Measurements from ENCODE around the gene TBC1D19.
"Not testable (repeated sequence)": the region's sequence is repeated elsewhere in the genome, so short reads cannot be mapped to it uniquely, and the experiment has no call there.

TBC1D19 gene

DNA sequence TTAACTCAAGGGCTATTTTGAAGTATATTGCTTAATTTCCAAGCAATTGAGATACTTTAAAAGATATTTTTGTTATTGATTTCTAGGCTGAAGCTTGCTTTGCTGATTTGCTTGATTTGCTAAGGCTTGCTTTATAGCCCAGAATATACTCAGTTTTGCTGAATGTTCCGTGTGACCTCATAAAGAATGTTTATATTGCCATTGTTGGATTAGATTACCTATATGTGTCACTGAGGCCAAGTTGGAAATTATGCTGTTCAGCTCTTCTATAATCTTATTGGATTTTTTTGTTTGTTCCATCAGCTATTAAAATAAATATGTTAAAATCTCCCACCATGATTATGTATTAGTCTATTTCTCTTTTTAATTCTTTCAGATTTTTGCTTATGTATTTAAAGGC is 13.0 kb downstream of the TBC1D19 start:
- no peak for DNase-seq (ENCODE audit: low spot score)

DNA sequence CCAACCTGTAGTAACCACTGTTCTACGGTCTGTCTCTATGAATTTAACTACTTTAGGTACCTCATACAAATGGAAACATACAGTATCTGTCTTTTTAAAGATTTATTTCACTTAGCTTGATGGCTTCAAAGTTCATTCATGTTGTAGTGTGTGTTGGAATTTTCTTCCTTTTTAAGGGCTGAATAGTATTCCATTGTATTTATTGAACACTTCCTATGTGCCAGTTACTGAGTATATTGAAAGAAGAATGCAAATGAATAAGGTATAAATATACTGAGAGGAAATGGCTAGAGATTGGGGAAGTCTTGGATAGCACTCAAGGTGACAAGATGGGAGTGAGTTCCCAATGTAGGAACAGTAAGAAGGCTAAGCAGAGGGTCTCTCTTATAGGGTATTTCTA is 17.3 kb downstream of the TBC1D19 start:
- no peak for DNase-seq (ENCODE audit: low spot score)

DNA sequence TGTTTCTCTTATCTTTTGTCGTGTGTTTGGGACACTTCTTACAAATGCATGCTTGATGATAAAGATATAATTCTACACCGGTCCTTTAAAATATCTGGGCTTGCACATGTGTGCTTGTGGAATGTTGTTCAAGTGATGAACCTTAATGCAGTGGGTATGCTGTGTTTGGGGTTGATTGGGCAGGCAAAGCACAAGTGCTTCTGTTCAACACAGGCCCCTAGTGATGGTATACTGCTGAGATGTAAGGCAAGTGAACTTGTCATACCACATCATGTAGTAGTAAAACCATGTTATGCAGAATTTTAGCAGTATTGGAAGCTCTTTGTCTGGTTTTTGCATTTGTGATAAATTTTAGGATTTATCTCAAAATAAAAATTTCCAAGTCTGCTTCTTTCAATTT is 23.9 kb downstream of the TBC1D19 start:
- no peak for DNase-seq (ENCODE audit: low spot score)

DNA sequence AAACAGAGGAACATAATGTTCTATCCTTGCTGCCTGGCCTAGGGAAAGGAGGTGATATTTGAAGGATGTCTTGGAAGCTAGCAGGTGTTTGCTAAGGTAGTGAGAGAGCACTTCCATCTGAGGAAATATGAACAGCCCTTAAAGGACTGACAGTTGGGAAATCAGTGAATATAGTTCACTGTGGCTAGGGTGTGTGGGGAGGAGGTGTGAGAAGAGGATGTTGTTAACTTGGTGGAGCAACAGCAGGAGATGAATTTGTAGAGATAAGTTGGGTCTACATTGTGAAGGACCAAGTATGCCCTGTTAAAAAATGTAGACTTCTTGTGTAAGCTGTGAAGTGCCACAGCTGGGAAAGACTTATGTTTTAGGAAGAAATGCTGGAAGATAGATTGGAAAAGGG is 25.5 kb downstream of the TBC1D19 start:
- no peak for DNase-seq (ENCODE audit: low spot score)

- no peak for DNase-seq (ENCODE audit: low spot score)
These were observed 26.0 kb downstream of the TBC1D19 start for GRCh38 chr4:26609868-26610267.

GRCh38 chr4:26611372-26611771 is 27.5 kb downstream of the TBC1D19 start:
- DNase-seq (ENCODE audit: low spot score), result no peak

GRCh38 chr4:26611885-26612284 is 28.0 kb downstream of the TBC1D19 start:
- no peak for DNase-seq (ENCODE audit: low spot score)

- no peak for DNase-seq (ENCODE audit: low spot score)
These were observed 29.4 kb downstream of the TBC1D19 start for GRCh38 chr4:26613237-26613636.

- no peak for DNase-seq (ENCODE audit: low spot score)
These were observed 29.9 kb downstream of the TBC1D19 start for GRCh38 chr4:26613735-26614134.

DNA sequence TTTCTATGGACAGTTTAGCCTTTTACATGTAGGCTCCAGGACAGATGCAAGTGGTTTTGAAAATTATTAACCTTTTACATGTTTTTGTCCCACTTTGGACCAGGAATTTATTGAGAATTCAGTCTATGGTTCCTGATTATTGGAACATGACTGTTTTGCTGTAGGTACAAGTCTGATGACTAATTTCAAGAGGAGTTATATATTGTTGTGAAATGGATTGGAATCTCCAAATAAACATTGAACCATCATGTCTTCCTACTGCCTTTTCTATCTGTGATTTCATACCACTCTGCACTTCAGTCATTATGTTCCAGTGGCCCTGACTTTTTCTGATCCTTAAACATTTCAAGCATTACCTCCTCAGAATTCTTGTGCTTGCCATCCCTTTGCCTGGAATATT is 35.9 kb downstream of the TBC1D19 start:
- DNase-seq (ENCODE audit: low spot score), result peak; percentile 24

DNA sequence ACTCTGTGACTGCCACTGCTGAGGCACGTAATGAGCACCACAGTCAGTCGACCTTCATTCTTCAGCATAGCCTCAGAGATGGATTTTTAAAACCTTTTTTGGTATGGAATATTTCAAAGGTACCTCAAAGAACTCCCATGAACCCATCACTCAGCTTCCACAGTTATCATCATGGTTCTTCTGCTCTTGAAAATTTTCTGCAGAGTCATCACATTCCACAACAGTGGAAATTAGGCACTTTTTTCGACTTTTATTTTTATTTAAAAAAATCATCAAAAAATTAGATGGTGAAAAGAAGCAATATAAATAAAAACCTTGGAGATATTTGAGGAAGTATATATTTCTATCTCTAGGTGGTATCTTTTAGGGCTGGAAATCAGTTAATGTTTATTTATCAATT is 37.5 kb downstream of the TBC1D19 start:
- no peak for DNase-seq (ENCODE audit: low spot score)

- no peak for DNase-seq (ENCODE audit: low spot score)
These were observed 39.0 kb downstream of the TBC1D19 start for GRCh38 chr4:26622913-26623312.

GRCh38 chr4:26626658-26627057 is 42.8 kb downstream of the TBC1D19 start:
- DNase-seq (ENCODE audit: low spot score), result not testable (repeated sequence)

GRCh38 chr4:26632916-26633315 is 49.0 kb downstream of the TBC1D19 start:
- no peak for DNase-seq (ENCODE audit: low spot score)

DNA sequence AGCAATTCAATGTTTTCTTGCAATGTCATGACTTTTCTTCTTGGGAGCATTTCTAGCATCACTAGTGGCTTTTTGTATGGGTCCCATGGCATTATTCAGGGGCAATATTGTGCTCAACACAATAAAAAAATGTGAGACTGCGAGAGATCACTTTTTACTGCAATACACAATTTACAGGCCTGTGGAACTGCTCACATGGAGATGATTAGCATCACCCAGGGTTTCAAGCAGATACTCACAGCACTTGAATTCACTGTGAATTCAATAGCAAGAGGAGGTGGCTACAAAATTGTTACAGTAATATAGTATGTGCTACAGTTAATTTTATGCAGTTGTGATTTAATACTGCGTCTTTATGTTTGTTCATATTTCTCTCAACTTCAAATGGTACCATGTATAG is 50.4 kb downstream of the TBC1D19 start:
- DNase-seq (ENCODE audit: low spot score), result no peak

DNA sequence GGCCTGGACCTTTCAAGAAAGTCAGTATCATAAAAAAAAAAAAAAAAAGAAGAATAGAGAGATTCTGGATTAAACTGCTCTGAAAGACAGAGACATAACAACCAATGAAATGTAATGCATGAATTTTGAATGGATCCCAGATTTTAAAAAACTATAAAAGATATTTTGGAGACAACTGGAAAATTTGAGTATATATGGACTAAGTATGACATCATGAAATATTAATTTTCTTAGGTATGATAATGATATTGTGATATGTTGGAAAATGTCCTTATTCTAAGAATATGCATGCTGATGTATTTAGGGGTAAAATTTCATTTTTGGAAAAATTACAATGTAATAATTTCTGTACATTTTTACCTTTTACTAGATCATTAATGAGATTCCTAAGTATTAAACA is 52.6 kb downstream of the TBC1D19 start:
- DNase-seq (ENCODE audit: low spot score), result no peak

- not testable (repeated sequence) for DNase-seq (ENCODE audit: low spot score)
These were observed 56.8 kb downstream of the TBC1D19 start for GRCh38 chr4:26640639-26641038.

- no peak for DNase-seq (ENCODE audit: low spot score)
These were observed 63.8 kb downstream of the TBC1D19 start for GRCh38 chr4:26647523-26648224.

DNA sequence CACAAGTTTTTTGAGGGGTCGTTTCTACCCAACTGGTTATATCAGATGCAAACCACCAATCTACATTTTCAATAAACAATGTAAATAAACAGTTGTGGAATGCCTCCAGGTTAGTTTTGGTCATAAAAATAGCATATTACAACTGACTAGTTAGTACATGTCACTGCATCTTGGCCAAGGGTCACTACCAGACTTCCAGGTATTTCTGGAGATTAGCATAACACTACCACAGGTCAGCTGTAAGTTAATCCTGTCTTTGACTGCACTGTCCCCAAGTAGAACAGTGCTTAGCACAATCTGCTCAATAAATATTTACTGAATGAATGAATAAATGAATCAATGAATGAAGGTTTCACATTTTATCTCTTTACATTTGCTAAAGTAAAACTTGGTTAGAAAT is 64.4 kb downstream of the TBC1D19 start:
- DNase-seq (ENCODE audit: low spot score), result no peak

DNA sequence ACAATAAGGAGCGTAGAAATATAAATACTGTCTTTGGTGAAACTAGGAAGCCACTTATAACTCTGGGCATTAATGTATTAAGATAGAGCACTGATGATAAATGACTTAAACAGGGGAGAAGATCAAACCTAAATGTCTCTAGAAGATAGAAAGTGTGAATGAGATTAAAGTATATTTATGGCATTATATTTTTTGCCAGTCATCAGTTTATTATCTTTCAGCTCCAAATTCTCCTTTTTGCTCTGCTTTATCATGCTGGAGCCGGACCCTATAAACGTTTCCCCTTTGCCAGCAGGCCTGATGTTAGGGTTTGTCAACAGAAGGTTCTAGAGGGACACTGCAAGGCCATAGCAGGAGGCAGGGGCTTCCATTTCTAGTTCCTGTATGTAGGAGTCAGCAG is 76.4 kb downstream of the TBC1D19 start:
- DNase-seq (ENCODE audit: low spot score), result no peak

DNA sequence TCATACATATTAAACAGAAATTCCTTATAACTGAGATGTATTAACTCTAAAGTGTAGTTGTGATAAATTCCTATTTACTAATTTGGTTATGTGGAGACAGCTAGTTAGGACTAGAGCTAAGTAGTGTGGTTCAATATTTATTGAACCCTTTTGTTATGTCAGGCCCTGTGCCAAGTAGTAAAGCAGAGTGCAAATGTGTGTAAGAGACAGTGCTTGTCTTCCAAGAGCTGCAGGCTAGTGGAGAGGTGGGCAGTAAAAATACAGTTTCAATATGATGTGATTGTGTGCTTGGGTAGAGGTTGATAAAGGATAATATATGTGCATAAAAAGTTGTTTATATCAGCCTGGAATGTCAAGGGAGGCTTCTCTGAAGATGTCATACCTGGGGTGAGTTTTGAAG is 80.0 kb downstream of the TBC1D19 start:
- no peak for DNase-seq (ENCODE audit: low spot score)

DNA sequence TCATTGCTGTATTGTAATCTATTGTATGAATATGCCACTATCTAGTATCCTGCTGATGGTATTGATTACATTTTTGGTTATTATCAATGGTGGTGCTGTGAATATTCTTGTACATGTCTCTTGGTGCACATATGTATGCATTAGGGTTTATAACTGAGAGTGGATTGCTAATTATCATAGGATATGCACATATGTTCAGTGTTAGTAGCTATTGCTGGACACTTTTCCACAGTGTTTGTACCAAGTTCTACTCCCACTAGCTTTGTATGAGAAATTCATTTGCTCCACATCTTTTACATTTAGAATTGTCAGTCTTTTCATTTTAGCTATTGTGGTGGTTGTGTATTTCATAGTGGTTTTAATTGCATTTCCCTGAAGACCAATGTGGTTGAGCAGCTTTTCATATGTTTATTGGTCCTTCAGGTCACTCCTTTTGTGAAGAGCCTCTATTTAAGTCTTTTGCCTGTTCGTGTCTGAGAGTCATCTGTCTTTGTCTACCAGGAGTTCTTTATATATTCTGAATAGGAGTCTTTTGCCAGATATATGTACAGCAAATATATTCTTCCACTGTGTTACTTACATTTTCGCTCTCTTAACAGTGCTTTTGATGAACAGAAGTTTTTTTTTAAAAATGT is 87.1 kb downstream of the TBC1D19 start:
- no peak for DNase-seq (ENCODE audit: low spot score)

GRCh38 chr4:26679040-26679695 is 95.3 kb downstream of the TBC1D19 start:
- not testable (repeated sequence) for DNase-seq (ENCODE audit: low spot score)

All from AG20443 (cell line).